ENCODE measurements around the gene AADAT.

DNA sequence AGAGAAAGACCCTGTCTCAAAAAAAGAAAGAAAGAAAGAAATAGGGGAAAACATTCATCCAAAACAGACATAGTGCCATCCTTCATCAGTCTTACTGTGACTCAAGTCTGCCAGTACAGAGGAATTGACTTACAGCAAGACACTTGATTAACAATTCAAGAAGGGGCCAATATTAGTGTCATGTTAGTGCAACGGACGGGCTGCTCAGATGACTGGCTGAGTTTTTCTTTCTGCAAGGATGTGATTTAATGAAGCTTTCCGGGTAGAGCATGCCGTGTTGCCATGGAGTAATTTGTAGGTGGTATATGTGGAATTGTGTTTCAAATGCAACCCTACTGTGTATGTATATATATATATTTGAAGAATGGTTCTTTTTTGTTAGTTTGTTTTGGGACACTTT is 51.0 kb downstream of the AADAT start:
- TF ChIP-seq POLR2A (IDR thresholded peaks at IDR 0.05): no peak
- TF ChIP-seq, protein P1, sequence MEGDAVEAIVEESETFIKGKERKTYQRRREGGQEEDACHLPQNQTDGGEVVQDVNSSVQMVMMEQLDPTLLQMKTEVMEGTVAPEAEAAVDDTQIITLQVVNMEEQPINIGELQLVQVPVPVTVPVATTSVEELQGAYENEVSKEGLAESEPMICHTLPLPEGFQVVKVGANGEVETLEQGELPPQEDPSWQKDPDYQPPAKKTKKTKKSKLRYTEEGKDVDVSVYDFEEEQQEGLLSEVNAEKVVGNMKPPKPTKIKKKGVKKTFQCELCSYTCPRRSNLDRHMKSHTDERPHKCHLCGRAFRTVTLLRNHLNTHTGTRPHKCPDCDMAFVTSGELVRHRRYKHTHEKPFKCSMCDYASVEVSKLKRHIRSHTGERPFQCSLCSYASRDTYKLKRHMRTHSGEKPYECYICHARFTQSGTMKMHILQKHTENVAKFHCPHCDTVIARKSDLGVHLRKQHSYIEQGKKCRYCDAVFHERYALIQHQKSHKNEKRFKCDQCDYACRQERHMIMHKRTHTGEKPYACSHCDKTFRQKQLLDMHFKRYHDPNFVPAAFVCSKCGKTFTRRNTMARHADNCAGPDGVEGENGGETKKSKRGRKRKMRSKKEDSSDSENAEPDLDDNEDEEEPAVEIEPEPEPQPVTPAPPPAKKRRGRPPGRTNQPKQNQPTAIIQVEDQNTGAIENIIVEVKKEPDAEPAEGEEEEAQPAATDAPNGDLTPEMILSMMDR (IDR thresholded peaks at IDR 0.05 in 4 of 5, conservative IDR thresholded peaks at IDR 0.05 in 1 of 5): no peak

All from gastrocnemius medialis (tissue), 4 donors.